Astrocyte (in vitro differentiated cells and primary cell): ENCODE results near the gene CASKIN2. TPM values are rescaled to one million over a fixed set of nuclear protein-coding genes. Genes with fewer than 3 reads are reported as not detected.

ENCODE experiments used
- DNase-seq: peaks from one replicate; pipeline ENCODE4 v3.0.0-alpha.2; 2010; ENCODE audit warnings: low read depth
- FAIRE-seq: peaks from 2 replicates; lab custom pipeline; 2011; peaks lifted over from hg19 to GRCh38; lab: Jason Lieb, UNC
- H2AFZ ChIP-seq: 2 replicates; pipeline ENCODE4 v1.6.0; 2012; ENCODE audit warnings: low read depth, low read length, inconsistent platforms
- H3K27ac ChIP-seq: 2 replicates; pipeline ENCODE4 v1.5.1; 2011; ENCODE audit warnings: low read depth, low read length, inconsistent platforms
- H3K27me3 ChIP-seq: 2 replicates; pipeline ENCODE4 v1.6.0; 2011; ENCODE audit warnings: low read length, inconsistent platforms; ENCODE audit not compliant: insufficient read depth
- H3K36me3 ChIP-seq: 2 replicates; pipeline ENCODE4 v1.5.1; 2011; ENCODE audit warnings: low read length, inconsistent platforms; ENCODE audit not compliant: insufficient read depth
- H3K4me1 ChIP-seq: 2 replicates; pipeline ENCODE4 v1.5.1; 2011; ENCODE audit warnings: low read length, inconsistent platforms; ENCODE audit not compliant: insufficient read depth
- H3K4me2 ChIP-seq: 2 replicates; pipeline ENCODE4 v1.6.0; 2012; ENCODE audit warnings: low read length, inconsistent platforms
- H3K4me3 ChIP-seq: 2 replicates; pipeline ENCODE4 v1.5.1; 2011; ENCODE audit warnings: low read depth, mild to moderate bottlenecking, low read length, inconsistent platforms; ENCODE audit not compliant: insufficient read depth
- H3K79me2 ChIP-seq: 2 replicates; pipeline ENCODE4 v1.6.0; 2012; ENCODE audit warnings: mild to moderate bottlenecking, low read length, inconsistent platforms; ENCODE audit not compliant: insufficient read depth
- H3K9ac ChIP-seq: 2 replicates; pipeline ENCODE4 v1.6.0; 2012; ENCODE audit warnings: mild to moderate bottlenecking, low read length, inconsistent platforms
- H3K9me3 ChIP-seq: 2 replicates; pipeline ENCODE4 v1.5.1; 2012; ENCODE audit warnings: low read depth, mild to moderate bottlenecking, low read length, inconsistent platforms; ENCODE audit not compliant: insufficient read depth
- H4K20me1 ChIP-seq: 2 replicates; pipeline ENCODE4 v1.6.0; 2012; ENCODE audit warnings: low read length, inconsistent platforms; ENCODE audit not compliant: insufficient read depth
- H3K27ac Mint-ChIP-seq: one replicate; pipeline ENCODE4 v1.8.0; 2021; ENCODE audit warnings: mild to moderate bottlenecking, mixed read lengths; ENCODE audit not compliant: unreplicated experiment
- H3K27me3 Mint-ChIP-seq: one replicate; pipeline ENCODE4 v1.8.0; 2021; ENCODE audit warnings: low read depth, mixed read lengths; ENCODE audit not compliant: unreplicated experiment
- H3K36me3 Mint-ChIP-seq: one replicate; pipeline ENCODE4 v1.8.0; 2021; ENCODE audit warnings: low read depth, mixed read lengths; ENCODE audit not compliant: unreplicated experiment
- H3K4me1 Mint-ChIP-seq: one replicate; pipeline ENCODE4 v1.8.0; 2021; ENCODE audit warnings: low read depth, mixed read lengths; ENCODE audit not compliant: unreplicated experiment
- H3K4me3 Mint-ChIP-seq: one replicate; pipeline ENCODE4 v1.8.0; 2021; ENCODE audit warnings: mild to moderate bottlenecking, moderate library complexity, mixed read lengths; ENCODE audit not compliant: unreplicated experiment
- H3K9me3 Mint-ChIP-seq: one replicate; pipeline ENCODE4 v1.8.0; 2021; ENCODE audit warnings: mild to moderate bottlenecking, mixed read lengths; ENCODE audit not compliant: unreplicated experiment
- CTCF ChIP-seq: IDR thresholded peaks from 2 replicates; pipeline ENCODE4 v1.5.1; 2011; ENCODE audit warnings: low read depth, mild to moderate bottlenecking, inconsistent platforms, low read length, moderate library complexity; ENCODE audit not compliant: insufficient read depth
- EZH2 ChIP-seq: IDR thresholded peaks from 2 replicates; pipeline ENCODE4 v1.6.1; 2012; ENCODE audit warnings: mild to moderate bottlenecking, low read length, inconsistent platforms; ENCODE audit not compliant: insufficient read depth
- total RNA-seq: library from RNA; stranded (reverse); gene quantifications from 2 replicates; pipeline ENCODE4 v1.2.1, GENCODE V29; 2021

The CASKIN2 gene
- total RNA-seq, 1 donor from 2014 or later, result 22.8 TPM

GRCh38 chr17:75546181-75546580 is 30.8 kb upstream of the CASKIN2 start:
- H3K36me3 ChIP-seq, result no peaks in the 10 kb centered on the region
- H3K4me3 ChIP-seq, result no peak overlapping the region
- no peak for FAIRE-seq
- H3K27me3 Mint-ChIP-seq, result peaks cover 8% of the 10 kb centered on the region
- peaks cover 2% of the 10 kb centered on the region for H3K36me3 Mint-ChIP-seq
- H3K9ac ChIP-seq, result no peak overlapping the region
- TF ChIP-seq CTCF (no peak), EZH2 (no peak)
- DNase-seq, result no peak
- no peaks in the 10 kb centered on the region for H3K4me1 ChIP-seq
- no peaks in the 10 kb centered on the region for H4K20me1 ChIP-seq
- H3K27me3 ChIP-seq, result peaks cover 4% of the 10 kb centered on the region
- H3K4me1 Mint-ChIP-seq, result peaks cover 2% of the 10 kb centered on the region
- no peak overlapping the region for H3K4me2 ChIP-seq
- no peak overlapping the region for H3K27ac Mint-ChIP-seq
- H3K27ac ChIP-seq, result no peak overlapping the region
- no peak overlapping the region for H2AFZ ChIP-seq
- no peaks in the 10 kb centered on the region for H3K79me2 ChIP-seq
- no peaks in the 10 kb centered on the region for H3K9me3 Mint-ChIP-seq
- no peak overlapping the region for H3K4me3 Mint-ChIP-seq
- H3K9me3 ChIP-seq, result no peaks in the 10 kb centered on the region

- no peak overlapping the region for H3K9ac ChIP-seq
- peaks cover 8% of the 10 kb centered on the region for H3K27me3 Mint-ChIP-seq
- TF ChIP-seq CTCF, result no peak
- TF ChIP-seq EZH2, result no peak
- no peaks in the 10 kb centered on the region for H3K9me3 ChIP-seq
- no peak overlapping the region for H3K4me3 ChIP-seq
- no peaks in the 10 kb centered on the region for H4K20me1 ChIP-seq
- H3K4me1 Mint-ChIP-seq, result peaks cover 3% of the 10 kb centered on the region
- H3K36me3 ChIP-seq, result no peaks in the 10 kb centered on the region
- peak overlapping the region; percentile 14 for H3K4me3 Mint-ChIP-seq
- no peaks in the 10 kb centered on the region for H3K79me2 ChIP-seq
- H3K36me3 Mint-ChIP-seq, result no peaks in the 10 kb centered on the region
- no peaks in the 10 kb centered on the region for H3K4me1 ChIP-seq
- no peak overlapping the region for H3K4me2 ChIP-seq
- H2AFZ ChIP-seq, result no peak overlapping the region
- peaks cover 4% of the 10 kb centered on the region for H3K27me3 ChIP-seq
- no peak for FAIRE-seq
- H3K27ac ChIP-seq, result no peak overlapping the region
- DNase-seq, result no peak
- H3K27ac Mint-ChIP-seq, result no peak overlapping the region
- H3K9me3 Mint-ChIP-seq, result no peaks in the 10 kb centered on the region
Observed at GRCh38 chr17:75544250-75544649, 28.9 kb upstream of the CASKIN2 start.

- no peak overlapping the region for H3K4me2 ChIP-seq
- no peaks in the 10 kb centered on the region for H3K79me2 ChIP-seq
- FAIRE-seq, result no peak
- no peak overlapping the region for H3K27ac Mint-ChIP-seq
- H3K4me1 Mint-ChIP-seq, result peaks cover 3% of the 10 kb centered on the region
- H3K9me3 Mint-ChIP-seq, result no peaks in the 10 kb centered on the region
- no peak for DNase-seq
- no peak overlapping the region for H2AFZ ChIP-seq
- no peaks in the 10 kb centered on the region for H3K4me1 ChIP-seq
- TF ChIP-seq EZH2, result no peak
- TF ChIP-seq CTCF, result no peak
- peaks cover 8% of the 10 kb centered on the region for H3K27me3 Mint-ChIP-seq
- no peaks in the 10 kb centered on the region for H4K20me1 ChIP-seq
- H3K36me3 Mint-ChIP-seq, result no peaks in the 10 kb centered on the region
- H3K27ac ChIP-seq, result no peak overlapping the region
- H3K4me3 ChIP-seq, result no peak overlapping the region
- no peaks in the 10 kb centered on the region for H3K9me3 ChIP-seq
- peaks cover 4% of the 10 kb centered on the region for H3K27me3 ChIP-seq
- no peak overlapping the region for H3K9ac ChIP-seq
- no peaks in the 10 kb centered on the region for H3K36me3 ChIP-seq
- H3K4me3 Mint-ChIP-seq, result no peak overlapping the region
Observed at GRCh38 chr17:75542728-75543336, 27.5 kb upstream of the CASKIN2 start.
